Lower leg skin (tissue), 3 donors: ENCODE data around the gene CTH.

Source experiments
- POLR2A ChIP-seq, 2 donors: fragments of 450-650 bp; IDR thresholded peaks; one replicate each; pipeline ENCODE4 v1.6.1; 2016 to 2017; ENCODE audit warnings: antibody characterized with exemption in 2 of 2, mild to moderate bottlenecking in 1 of 2, moderate library complexity in 1 of 2
- TF ChIP-seq, protein P1 (sequence below), 3 donors: fragments of 450-650 bp; IDR thresholded peaks; one replicate each; pipeline ENCODE4 v1.5.1; 2016; ENCODE audit warnings: antibody characterized with exemption in 3 of 3, mild to moderate bottlenecking in 3 of 3, moderate library complexity in 2 of 3

DNA sequence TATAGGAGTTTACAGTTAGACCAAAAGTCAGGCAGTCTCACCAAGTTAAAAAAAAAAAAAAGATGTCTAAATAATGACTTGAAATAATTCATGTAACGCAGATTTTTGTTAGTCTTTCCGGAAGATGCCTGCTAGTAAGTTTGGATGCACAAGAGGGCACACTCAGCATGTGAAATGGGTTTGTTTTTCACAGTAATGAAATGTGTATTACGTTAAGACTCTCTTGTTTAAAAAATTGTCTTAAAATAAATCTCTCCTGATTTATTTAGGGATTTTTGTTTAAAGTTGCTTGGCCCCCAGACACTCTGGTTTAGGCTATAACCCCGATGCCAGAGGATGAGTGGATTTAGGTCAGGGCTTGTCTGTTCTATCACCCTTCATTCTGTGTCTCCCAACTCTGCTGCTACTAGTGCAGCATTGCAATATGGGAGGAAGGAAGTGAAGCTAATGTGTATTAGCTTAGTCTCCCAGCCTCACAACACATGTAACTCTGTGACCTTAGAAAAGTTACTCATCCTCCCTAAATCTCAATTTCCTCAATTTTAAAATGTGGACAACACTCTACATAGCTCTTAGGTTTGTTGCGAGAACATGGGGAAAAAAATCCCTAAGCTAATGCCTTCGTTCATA, 25.7 kb downstream of the CTH start:
- TF ChIP-seq POLR2A (IDR thresholded peaks at IDR 0.05) = no peak
- TF ChIP-seq, protein P1, sequence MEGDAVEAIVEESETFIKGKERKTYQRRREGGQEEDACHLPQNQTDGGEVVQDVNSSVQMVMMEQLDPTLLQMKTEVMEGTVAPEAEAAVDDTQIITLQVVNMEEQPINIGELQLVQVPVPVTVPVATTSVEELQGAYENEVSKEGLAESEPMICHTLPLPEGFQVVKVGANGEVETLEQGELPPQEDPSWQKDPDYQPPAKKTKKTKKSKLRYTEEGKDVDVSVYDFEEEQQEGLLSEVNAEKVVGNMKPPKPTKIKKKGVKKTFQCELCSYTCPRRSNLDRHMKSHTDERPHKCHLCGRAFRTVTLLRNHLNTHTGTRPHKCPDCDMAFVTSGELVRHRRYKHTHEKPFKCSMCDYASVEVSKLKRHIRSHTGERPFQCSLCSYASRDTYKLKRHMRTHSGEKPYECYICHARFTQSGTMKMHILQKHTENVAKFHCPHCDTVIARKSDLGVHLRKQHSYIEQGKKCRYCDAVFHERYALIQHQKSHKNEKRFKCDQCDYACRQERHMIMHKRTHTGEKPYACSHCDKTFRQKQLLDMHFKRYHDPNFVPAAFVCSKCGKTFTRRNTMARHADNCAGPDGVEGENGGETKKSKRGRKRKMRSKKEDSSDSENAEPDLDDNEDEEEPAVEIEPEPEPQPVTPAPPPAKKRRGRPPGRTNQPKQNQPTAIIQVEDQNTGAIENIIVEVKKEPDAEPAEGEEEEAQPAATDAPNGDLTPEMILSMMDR (IDR thresholded peaks at IDR 0.05) = no peak
